ENCODE data around the gene TAF4B.
A peak's percentile ranks its signal among the peaks of the same experiment; 100 is the strongest.
"Not testable (repeated sequence)": the region's sequence is repeated elsewhere in the genome, so short reads cannot be mapped to it uniquely, and the experiment has no call there.

The TAF4B gene

DNA sequence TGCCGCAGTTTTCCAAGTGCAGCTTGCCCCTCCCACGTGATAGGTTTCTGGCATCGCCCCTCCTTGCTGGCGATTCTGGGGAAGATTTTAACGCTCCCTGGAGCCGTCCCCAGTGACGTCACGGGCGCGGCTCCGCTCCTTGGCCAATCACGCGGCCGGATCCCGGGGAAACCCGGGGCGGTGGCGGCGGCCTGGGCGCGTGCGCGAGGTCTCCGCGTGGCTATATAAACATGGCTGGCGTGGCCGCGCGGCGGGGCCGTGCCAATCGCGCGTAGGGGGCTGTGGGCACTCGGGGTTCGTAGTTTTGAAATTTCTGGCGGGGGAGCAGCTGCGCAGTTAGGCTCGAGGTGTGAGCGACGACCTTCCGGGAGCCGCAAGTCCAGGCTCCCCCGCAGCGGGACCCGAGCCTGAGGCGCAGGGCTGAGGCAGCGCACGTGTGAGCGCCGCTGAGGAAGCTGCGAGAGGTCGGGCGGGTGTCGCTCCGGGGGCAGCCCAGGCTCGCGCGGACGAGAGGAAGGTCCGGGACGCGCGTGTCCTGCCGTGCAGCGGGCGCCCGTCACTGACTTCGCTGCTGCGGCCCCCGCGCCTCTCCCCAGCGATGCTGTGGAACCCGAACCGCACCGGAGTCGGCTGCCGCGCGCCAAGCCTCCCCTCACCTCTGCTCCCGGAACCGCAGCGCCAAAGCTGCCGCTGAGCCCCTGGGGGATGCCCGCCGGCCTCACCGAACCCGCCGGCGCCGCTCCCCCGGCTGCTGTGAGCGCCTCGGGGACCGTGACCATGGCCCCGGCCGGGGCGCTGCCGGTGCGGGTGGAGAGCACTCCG, at the start of gene TAF4B:
Gene TAF4B, plus strand, starts transcription at position 217 of the 822 bp plus-strand sequence. Its CDS starts 489 bp downstream, at position 706.
- DNase-seq (ENCODE audit: low read depth) = peak; percentile 93

GRCh38 chr18:26181343-26181826, 44.9 kb upstream of the TAF4B start:
- DNase-seq (ENCODE audit: low read depth) = no peak

- DNase-seq (ENCODE audit: low read depth) = no peak
Observed at GRCh38 chr18:26183395-26184112, 42.7 kb upstream of the TAF4B start.

- no peak for DNase-seq (ENCODE audit: low read depth)
Observed at GRCh38 chr18:26185267-26185666, 41.0 kb upstream of the TAF4B start.

- DNase-seq (ENCODE audit: low read depth) = peak; percentile 3
Observed at GRCh38 chr18:26190506-26190905, 35.7 kb upstream of the TAF4B start.

- DNase-seq (ENCODE audit: low read depth) = no peak
Observed at GRCh38 chr18:26192233-26192632, 34.0 kb upstream of the TAF4B start.

GRCh38 chr18:26196605-26197004, 29.6 kb upstream of the TAF4B start:
- DNase-seq (ENCODE audit: low read depth) = no peak

- DNase-seq (ENCODE audit: low read depth) = not testable (repeated sequence)
Observed at GRCh38 chr18:26202001-26202400, 24.2 kb upstream of the TAF4B start.

DNA sequence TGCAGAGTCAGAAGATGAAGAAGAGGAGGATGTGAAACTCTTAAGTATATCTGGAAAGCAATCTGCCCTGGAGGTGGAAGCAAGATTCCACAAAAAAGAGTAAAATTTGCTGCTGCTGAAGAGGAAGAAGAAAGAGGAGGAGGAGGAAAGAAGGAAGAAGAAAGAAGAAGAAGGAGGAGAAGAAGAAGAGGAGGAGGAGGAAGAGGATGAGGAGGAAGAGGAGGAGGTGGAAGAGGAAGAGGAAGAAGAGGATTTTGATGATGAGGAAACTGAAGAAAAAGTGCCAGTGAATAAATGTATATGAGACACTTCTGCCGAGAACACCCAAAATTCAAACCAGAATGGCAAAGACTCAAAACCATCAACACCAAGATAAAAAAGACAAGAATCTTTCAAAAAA, 20.9 kb upstream of the TAF4B start:
- no peak for DNase-seq (ENCODE audit: low read depth)

GRCh38 chr18:26206488-26206887, 19.8 kb upstream of the TAF4B start:
- DNase-seq (ENCODE audit: low read depth) = no peak

DNA sequence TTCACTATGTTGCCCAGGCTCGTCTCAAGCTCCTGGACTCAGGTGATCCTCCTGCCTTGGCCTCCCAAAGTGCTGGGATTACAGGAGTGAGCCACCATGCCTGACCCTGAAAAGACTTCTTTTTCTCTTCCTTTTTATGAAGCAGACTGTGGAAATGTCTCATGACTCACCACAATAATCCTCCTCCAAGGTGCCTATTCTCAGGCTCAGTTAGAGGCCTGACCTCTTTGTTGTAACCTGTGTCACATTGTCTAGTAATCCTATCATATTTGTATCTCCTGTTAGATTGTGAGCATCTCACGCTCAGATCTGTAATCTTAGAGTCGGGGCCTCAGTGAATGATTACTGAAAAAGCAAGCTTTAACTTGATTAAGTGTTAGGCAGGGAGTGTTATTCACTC, 18.3 kb upstream of the TAF4B start:
- no peak for DNase-seq (ENCODE audit: low read depth)

DNA sequence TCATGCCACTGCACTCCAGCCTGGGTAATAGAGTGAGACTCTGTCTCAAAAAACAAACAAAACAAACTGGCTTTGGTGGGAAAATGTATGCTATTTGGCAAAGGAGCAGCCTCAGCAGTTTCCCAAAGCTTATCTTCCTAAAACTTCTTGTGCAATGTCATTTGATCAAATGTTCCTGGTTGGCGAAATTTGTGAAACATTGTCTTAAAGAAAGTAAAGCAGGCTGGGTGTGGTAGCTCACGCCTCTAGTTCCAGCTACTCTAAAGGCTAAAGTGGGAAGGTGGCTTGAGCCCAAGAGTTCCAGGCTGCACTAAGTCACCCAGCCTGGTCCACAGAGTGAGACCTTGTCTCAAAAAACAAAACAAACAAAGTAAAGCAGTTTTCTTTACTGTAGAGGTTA, 17.3 kb upstream of the TAF4B start:
- no peak for DNase-seq (ENCODE audit: low read depth)

- DNase-seq (ENCODE audit: low read depth) = no peak
Observed at GRCh38 chr18:26210147-26210546, 16.1 kb upstream of the TAF4B start.

DNA sequence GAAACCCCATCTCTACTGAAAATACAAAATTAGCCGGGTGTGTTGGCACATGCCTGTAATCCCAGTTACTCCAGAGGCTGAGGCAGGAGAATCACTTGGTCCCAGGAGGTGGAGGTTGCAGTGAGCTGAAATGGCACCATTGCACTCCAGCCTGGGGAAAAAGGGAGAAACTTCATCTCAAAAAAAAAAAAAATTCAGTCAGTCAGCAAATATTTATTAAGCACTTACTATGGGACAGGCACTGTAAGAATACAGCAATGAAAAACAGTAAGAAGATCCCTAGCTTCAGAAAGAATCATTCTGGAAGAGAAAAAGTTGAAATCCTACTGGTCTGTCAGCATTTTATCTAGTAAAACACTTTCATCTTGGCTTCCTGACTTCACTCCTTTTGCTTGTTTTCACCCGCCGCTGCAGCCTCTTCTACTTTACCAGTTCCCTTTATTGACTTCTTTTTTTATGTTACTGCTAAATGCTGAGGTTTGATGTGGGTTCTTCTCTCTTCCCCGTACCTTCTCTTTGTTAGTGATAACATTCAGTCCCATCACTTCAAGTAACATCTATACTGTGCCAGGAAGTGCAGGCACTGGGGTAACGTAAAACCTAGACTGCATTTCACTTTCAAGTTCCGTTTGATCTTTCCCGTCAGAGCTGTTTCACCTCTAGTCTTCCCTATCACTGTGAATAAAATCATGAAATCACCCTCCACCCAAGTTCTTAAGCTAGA, 10.8 kb upstream of the TAF4B start:
- no peak for DNase-seq (ENCODE audit: low read depth)

DNA sequence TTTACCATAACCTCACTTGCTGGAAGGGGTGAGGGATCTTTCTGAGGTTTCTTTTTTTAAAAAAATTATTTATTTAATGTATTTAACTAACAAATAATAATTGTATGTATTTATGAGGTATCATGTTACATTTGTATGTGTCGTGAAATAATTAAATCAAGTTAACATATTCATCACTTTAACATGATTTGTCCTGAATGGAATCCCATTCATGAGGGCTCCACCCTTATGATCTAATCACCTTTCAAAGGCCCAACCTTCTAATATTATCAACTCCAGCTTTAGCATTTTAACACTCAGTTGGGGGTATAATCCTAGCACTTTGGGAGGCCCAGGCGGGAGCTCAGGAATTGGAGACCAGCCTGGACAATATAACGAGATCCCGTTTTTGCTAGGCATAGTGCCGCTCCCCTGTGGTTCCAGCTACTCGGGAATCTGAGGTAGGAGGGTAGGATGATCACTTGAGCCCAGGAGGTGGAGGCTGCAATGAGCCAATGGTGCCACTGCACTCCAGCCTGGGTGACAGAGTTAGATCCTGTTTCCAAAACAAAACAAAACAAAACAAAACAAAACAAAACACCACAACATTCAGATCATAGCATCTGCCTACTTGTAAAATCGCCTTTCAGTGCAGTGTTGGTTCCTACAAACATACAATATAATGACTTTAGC, 1.1 kb upstream of the TAF4B start:
- DNase-seq (ENCODE audit: low read depth) = no peak

GRCh38 chr18:26225915-26226228, 373 bp upstream of the TAF4B start:
- no peak for DNase-seq (ENCODE audit: low read depth)

- DNase-seq (ENCODE audit: low read depth) = no peak
Observed at GRCh38 chr18:26227051-26227670, 916 bp downstream of the TAF4B start.

DNA sequence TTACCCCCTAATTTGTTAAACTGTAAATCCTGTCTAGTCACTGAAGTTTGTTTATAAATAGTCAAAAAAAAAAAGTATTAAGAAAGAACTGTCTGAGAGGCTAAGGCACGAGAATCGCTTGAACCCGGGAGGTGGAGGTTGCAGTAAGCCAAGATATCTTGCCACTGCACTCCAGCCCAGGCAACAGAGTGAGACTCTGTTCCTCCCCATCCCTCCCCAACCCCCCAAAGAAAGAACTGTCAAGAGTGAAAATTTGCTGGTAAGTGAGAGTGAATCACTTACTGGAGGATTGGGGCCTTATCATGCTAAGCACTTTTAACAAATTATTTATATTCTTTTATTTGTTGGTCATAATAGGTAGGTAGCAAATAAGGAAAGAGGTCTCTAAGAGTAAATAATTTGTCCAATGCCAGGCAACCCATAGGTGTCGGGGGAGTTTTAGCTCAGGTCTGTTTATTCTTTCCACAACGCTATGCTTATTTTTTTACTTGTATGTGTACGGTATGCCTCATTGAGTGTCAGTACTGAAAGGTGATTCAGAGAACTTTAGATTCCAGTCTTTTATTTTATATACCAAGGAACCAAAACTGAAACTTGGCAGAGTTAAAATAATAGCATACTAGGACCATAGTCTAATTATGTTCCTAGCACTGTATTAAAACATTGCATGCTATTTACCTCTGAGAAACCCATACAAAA, 2.5 kb downstream of the TAF4B start:
- DNase-seq (ENCODE audit: low read depth) = no peak

DNA sequence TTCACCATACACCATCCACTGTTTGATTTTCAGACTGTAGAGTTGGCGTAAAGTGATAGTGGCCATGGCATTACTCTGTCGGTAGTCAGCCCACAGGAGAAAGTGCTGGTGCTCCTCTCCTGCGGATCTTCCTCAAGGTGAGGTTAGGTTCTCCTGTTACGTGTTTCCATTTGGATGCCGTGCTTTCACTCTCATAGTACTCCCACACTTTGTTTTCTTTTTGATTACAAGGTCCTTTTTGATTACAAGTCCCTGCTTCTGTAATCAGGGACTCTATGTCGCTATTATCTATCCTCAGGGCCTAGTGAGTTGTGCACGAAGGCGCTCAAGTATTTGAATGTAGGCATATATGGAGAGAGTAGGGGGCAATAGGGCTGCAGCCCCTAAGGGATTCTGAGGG, 4.3 kb downstream of the TAF4B start:
- DNase-seq (ENCODE audit: low read depth) = no peak

DNA sequence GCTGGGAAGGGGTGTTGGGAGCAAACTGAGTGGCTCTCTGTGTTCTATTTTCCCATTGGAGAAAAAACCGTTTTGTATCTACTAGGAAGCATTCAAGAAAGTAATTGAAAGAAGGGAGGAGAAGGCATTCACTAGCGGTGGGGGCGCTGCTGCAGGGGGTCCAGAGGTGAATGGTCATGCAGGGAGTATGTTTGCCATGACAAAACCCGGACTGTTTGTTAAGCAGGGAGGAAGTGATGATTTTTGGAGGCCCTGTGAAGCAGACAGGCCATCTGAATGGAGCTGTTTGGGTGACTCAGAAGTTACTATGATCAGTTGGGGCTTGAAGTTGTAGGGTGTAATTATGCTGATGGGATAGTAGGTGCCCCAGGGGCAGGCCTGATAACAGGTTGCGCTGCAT, 7.0 kb downstream of the TAF4B start:
- no peak for DNase-seq (ENCODE audit: low read depth)

DNA sequence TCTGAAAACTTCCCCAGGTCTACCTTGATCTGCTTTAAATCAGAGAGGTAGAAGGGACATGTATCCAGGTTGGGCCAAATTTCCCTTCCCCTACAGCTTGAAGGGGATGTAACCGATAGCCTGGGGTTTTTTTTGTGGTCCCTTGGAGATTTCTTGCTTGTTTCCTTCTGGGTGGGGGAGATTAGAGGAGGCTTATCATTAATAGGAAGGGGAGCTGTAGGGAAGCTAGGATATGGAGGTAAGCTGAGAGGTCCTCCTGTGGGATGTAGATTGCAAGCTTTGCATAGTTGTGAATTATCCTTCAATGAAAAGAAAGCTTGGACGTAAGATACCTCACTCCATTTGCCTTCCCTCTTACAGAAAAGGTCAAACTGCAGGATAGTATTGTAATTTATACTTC, 11.1 kb downstream of the TAF4B start:
- not testable (repeated sequence) for DNase-seq (ENCODE audit: low read depth)
